ENCODE results near the gene FIGN. TPM values are rescaled to one million over a fixed set of nuclear protein-coding genes. Genes with fewer than 3 reads are reported as not detected.

Gene FIGN
- total and polyA plus RNA-seq, 10 of the 15 experiments (the other 5 are each of a cell fraction or from before 2014, with no cell fraction given), result under 0.01 to 0.01 TPM; not detected in 8

- Histone ChIP-seq H3K79me2 (ENCODE audit: control insufficient read depth, insufficient read depth, low read length) (no peaks in the 10 kb centered on the region), H3K36me3 (ENCODE audit: control insufficient read depth in 2 of 2, insufficient read depth in 2 of 2, low read length in 1 of 2) (no peaks in the 10 kb centered on the region), H3K27ac (ENCODE audit: control insufficient read depth, insufficient read depth) (no peak overlapping the region), H3K4me2 (ENCODE audit: control insufficient read depth, insufficient read depth) (no peak overlapping the region), H3K4me1 (ENCODE audit: control insufficient read depth, insufficient read depth, low read length) (no peaks in the 10 kb centered on the region), H3K4me3 (no peak overlapping the region), H3K9ac (ENCODE audit: control insufficient read depth, insufficient read depth, low read length) (no peak overlapping the region), H3K27me3 (replicated peaks in 1 of 2; ENCODE audit: control insufficient read depth in 2 of 2, insufficient read depth in 2 of 2, low read length in 1 of 2) (no peaks in the 10 kb centered on the region), H4K20me1 (ENCODE audit: control insufficient read depth, insufficient read depth) (no peaks in the 10 kb centered on the region), H3K9me3 (replicated peaks; ENCODE audit: control insufficient read depth, insufficient read depth, low read length) (no peaks in the 10 kb centered on the region), H2AFZ (ENCODE audit: control insufficient read depth, low read depth, low read length) (no peak overlapping the region)
- TF ChIP-seq SREBF1 (IDR thresholded peaks at IDR 0.05; ENCODE audit: low read length) (no peak), IRF5 (IDR thresholded peaks at IDR 0.05; ENCODE audit: borderline replicate concordance) (no peak), TBL1XR1 (IDR thresholded peaks at IDR 0.05; ENCODE audit: low read depth, low read length) (no peak), BMI1 (IDR thresholded peaks at IDR 0.05; ENCODE audit: borderline replicate concordance) (no peak), TARDBP (IDR thresholded peaks at IDR 0.05; ENCODE audit: borderline replicate concordance) (no peak), ESRRA (IDR thresholded peaks at IDR 0.05; ENCODE audit: low read length) (no peak), BCL11A (IDR thresholded peaks at IDR 0.05; ENCODE audit: low read depth, low read length) (no peak), ZSCAN29 (IDR thresholded peaks at IDR 0.05) (no peak), BRCA1 (IDR thresholded peaks at IDR 0.05; ENCODE audit: low read depth, low read length) (no peak), NBN (IDR thresholded peaks at IDR 0.05) (no peak), USF1 (IDR thresholded peaks at IDR 0.05; ENCODE audit: borderline replicate concordance, extremely low read length, insufficient read depth, low read depth, low read length) (no peak), PAX5 (IDR thresholded peaks at IDR 0.05; ENCODE audit: borderline replicate concordance, low read depth, low read length) (no peak), MEF2B (IDR thresholded peaks at IDR 0.05; ENCODE audit: partially characterized antibody, poor library complexity, severe bottlenecking) (no peak)
- TF ChIP-seq, protein P1, sequence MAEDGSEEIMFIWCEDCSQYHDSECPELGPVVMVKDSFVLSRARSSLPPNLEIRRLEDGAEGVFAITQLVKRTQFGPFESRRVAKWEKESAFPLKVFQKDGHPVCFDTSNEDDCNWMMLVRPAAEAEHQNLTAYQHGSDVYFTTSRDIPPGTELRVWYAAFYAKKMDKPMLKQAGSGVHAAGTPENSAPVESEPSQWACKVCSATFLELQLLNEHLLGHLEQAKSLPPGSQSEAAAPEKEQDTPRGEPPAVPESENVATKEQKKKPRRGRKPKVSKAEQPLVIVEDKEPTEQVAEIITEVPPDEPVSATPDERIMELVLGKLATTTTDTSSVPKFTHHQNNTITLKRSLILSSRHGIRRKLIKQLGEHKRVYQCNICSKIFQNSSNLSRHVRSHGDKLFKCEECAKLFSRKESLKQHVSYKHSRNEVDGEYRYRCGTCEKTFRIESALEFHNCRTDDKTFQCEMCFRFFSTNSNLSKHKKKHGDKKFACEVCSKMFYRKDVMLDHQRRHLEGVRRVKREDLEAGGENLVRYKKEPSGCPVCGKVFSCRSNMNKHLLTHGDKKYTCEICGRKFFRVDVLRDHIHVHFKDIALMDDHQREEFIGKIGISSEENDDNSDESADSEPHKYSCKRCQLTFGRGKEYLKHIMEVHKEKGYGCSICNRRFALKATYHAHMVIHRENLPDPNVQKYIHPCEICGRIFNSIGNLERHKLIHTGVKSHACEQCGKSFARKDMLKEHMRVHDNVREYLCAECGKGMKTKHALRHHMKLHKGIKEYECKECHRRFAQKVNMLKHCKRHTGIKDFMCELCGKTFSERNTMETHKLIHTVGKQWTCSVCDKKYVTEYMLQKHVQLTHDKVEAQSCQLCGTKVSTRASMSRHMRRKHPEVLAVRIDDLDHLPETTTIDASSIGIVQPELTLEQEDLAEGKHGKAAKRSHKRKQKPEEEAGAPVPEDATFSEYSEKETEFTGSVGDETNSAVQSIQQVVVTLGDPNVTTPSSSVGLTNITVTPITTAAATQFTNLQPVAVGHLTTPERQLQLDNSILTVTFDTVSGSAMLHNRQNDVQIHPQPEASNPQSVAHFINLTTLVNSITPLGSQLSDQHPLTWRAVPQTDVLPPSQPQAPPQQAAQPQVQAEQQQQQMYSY (CRISPR knock-in tag; IDR thresholded peaks at IDR 0.05), result no peak
- SMC1A ChIA-PET (ENCODE audit: uncharacterized antibody, unreplicated experiment), result interaction anchor here (0.5 kb wide), 1 partner anchor 180 kb away, joined by 3 read pairs; no protein-coding TSS in a partner anchor
- POLR2A ChIA-PET, result interaction anchor here (0.7 kb wide), 1 partner anchor 19 kb away, joined by 4 read pairs; no protein-coding TSS in a partner anchor
- BruUV-seq (replicated peaks), result no TSS peak
- no peak for ATAC-seq
- no peak for DNase-seq (ENCODE audit: low read depth, low spot score)
- in situ Hi-C loops (cut with MboI) (no loop called here), intact Hi-C loops (cut with micrococcal nuclease; ENCODE audit: unreplicated experiment) (no loop called here)
- WGBS (ENCODE audit: insufficient coverage, insufficient replicate concordance, low lambda C conversion rate, missing lambda C conversion rate), result 24% methylated on average over 4 of the region's 4 CpGs
- RAD21 ChIA-PET (ENCODE audit: unreplicated experiment), result no interaction called here
- FAIRE-seq, result no peak
- CTCF ChIA-PET, result interaction anchor here (0.6 kb wide), 1 partner anchor 1246 kb away, joined by 6 read pairs; no protein-coding TSS in a partner anchor
Observed at GRCh38 chr2:163667064-163667887, 68.5 kb downstream of the FIGN start.
